PFSK-1 (cell line): Measurements from ENCODE around the gene GPC6.

Experiments
- POLR2AphosphoS5 ChIP-seq: IDR thresholded peaks from 2 replicates; pipeline ENCODE4 v1.6.1; 2012; ENCODE audit warnings: low read depth, mild to moderate bottlenecking, control low read depth, low read length, moderate library complexity
- SIN3A ChIP-seq: IDR thresholded peaks from 2 replicates; pipeline ENCODE4 v1.6.1; 2012; ENCODE audit warnings: mild to moderate bottlenecking, low read length, moderate library complexity, borderline replicate concordance; ENCODE audit not compliant: insufficient read depth
- TF ChIP-seq, protein P1 (sequence below), 2 experiments: IDR thresholded peaks; 2 replicates each; pipeline versions ENCODE4 v1.6.1 to v1.8.0; 2011 to 2012; ENCODE audit warnings: low read depth in 2 of 2, low read length in 2 of 2, control low read depth in 1 of 2, inconsistent platforms in 1 of 2, mild to moderate bottlenecking in 1 of 2, moderate library complexity in 1 of 2; ENCODE audit not compliant: insufficient read depth in 1 of 2

DNA sequence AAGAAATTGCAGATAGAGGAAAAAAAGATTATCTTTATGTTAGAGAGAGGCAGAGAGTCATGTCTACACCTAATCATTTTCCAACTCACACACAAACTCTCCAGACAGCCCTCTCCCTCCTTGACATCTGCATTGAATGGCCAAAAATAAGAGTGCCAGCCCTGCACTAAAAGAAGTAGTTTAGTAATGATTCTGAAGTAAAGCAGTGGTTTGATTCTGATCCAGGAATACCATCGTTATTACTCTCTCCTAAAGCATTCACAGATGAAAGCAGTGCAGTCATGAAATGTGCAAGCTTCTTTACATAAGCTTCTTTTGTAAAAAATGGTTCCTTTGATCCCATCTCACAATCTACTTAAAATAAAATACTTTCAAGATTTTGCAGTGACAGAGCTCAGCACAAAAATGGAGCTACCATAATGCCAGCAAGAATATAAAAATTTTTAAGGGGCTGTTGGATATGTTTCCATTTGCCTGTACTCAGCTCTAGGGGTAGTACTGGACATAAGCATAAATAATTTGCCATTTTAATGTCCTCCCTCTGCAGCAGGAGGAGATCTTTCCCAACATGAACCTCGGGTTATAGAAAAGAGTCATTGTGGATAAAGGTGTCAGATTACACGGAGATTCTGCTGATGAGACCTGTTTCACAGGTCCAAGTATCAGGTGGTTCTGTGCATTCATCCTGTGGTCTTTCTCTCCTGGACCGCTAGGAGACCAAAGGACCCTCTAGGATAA, 846.6 kb downstream of the GPC6 start:
- TF ChIP-seq POLR2AphosphoS5, result no peak
- TF ChIP-seq, protein P1, sequence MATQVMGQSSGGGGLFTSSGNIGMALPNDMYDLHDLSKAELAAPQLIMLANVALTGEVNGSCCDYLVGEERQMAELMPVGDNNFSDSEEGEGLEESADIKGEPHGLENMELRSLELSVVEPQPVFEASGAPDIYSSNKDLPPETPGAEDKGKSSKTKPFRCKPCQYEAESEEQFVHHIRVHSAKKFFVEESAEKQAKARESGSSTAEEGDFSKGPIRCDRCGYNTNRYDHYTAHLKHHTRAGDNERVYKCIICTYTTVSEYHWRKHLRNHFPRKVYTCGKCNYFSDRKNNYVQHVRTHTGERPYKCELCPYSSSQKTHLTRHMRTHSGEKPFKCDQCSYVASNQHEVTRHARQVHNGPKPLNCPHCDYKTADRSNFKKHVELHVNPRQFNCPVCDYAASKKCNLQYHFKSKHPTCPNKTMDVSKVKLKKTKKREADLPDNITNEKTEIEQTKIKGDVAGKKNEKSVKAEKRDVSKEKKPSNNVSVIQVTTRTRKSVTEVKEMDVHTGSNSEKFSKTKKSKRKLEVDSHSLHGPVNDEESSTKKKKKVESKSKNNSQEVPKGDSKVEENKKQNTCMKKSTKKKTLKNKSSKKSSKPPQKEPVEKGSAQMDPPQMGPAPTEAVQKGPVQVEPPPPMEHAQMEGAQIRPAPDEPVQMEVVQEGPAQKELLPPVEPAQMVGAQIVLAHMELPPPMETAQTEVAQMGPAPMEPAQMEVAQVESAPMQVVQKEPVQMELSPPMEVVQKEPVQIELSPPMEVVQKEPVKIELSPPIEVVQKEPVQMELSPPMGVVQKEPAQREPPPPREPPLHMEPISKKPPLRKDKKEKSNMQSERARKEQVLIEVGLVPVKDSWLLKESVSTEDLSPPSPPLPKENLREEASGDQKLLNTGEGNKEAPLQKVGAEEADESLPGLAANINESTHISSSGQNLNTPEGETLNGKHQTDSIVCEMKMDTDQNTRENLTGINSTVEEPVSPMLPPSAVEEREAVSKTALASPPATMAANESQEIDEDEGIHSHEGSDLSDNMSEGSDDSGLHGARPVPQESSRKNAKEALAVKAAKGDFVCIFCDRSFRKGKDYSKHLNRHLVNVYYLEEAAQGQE (IDR thresholded peaks at IDR 0.05; ENCODE audit: insufficient read depth in 1 of 2, low read depth in 2 of 2, low read length in 2 of 2), result no peak
- TF ChIP-seq SIN3A, result no peak
